Measurements from ENCODE around the gene CPS1.
A peak's percentile ranks its signal among the peaks of the same experiment; 100 is the strongest.

The CPS1 gene

GRCh38 chr2:210577263-210578071 is 21.1 kb downstream of the CPS1 start:
- no peaks in the 10 kb centered on the region for H3K79me2 ChIP-seq (ENCODE audit: insufficient read depth, low read length)
- no peaks in the 10 kb centered on the region for H3K9me3 ChIP-seq (ENCODE audit: low read length)
- no peaks in the 10 kb centered on the region for H3K27me3 ChIP-seq (ENCODE audit: insufficient read depth, low read length)
- no peaks in the 10 kb centered on the region for H3F3A ChIP-seq (ENCODE audit: insufficient read depth, low read length)
- H3K4me3 ChIP-seq (ENCODE audit: low read depth, low read length, poor library complexity, severe bottlenecking), result no peak overlapping the region
- H2AFZ ChIP-seq (ENCODE audit: low read length), result no peak overlapping the region
- no peak overlapping the region for H3K9ac ChIP-seq (ENCODE audit: low read length)
- H3K9me2 ChIP-seq (ENCODE audit: low read depth, low read length), result no peaks in the 10 kb centered on the region
- H4K20me1 ChIP-seq (ENCODE audit: insufficient read depth, low read length), result no peaks in the 10 kb centered on the region
- no peaks in the 10 kb centered on the region for H3K4me1 ChIP-seq (ENCODE audit: insufficient read depth, low read length, severe bottlenecking)
- no peak for TF ChIP-seq EZH2 (IDR thresholded peaks at IDR 0.05; ENCODE audit: borderline replicate concordance, low read length)
- TF ChIP-seq CTCF (IDR thresholded peaks at IDR 0.05; ENCODE audit: low read length), result peak; percentile 83
- no peak overlapping the region for H3K4me2 ChIP-seq (ENCODE audit: low read length)
- H3K27ac ChIP-seq (ENCODE audit: low read depth, low read length, poor library complexity, severe bottlenecking), result no peak overlapping the region
- H3K36me3 ChIP-seq (ENCODE audit: insufficient read depth, low read length), result no peaks in the 10 kb centered on the region

- no peak overlapping the region for H3K4me2 ChIP-seq (ENCODE audit: low read length)
- no peaks in the 10 kb centered on the region for H3F3A ChIP-seq (ENCODE audit: insufficient read depth, low read length)
- H3K36me3 ChIP-seq (ENCODE audit: insufficient read depth, low read length), result no peaks in the 10 kb centered on the region
- no peaks in the 10 kb centered on the region for H3K9me3 ChIP-seq (ENCODE audit: low read length)
- H3K4me1 ChIP-seq (ENCODE audit: insufficient read depth, low read length, severe bottlenecking), result no peaks in the 10 kb centered on the region
- H3K9ac ChIP-seq (ENCODE audit: low read length), result no peak overlapping the region
- no peaks in the 10 kb centered on the region for H3K9me2 ChIP-seq (ENCODE audit: low read depth, low read length)
- TF ChIP-seq EZH2 (IDR thresholded peaks at IDR 0.05; ENCODE audit: borderline replicate concordance, low read length) (no peak), CTCF (IDR thresholded peaks at IDR 0.05; ENCODE audit: low read length) (no peak)
- no peak overlapping the region for H3K4me3 ChIP-seq (ENCODE audit: low read depth, low read length, poor library complexity, severe bottlenecking)
- no peaks in the 10 kb centered on the region for H4K20me1 ChIP-seq (ENCODE audit: insufficient read depth, low read length)
- H3K27me3 ChIP-seq (ENCODE audit: insufficient read depth, low read length), result no peaks in the 10 kb centered on the region
- no peaks in the 10 kb centered on the region for H3K79me2 ChIP-seq (ENCODE audit: insufficient read depth, low read length)
- no peak overlapping the region for H3K27ac ChIP-seq (ENCODE audit: low read depth, low read length, poor library complexity, severe bottlenecking)
- H2AFZ ChIP-seq (ENCODE audit: low read length), result no peak overlapping the region
Observed at GRCh38 chr2:210584834-210585233, 28.4 kb downstream of the CPS1 start.

GRCh38 chr2:210586381-210586780 is 30.0 kb downstream of the CPS1 start:
- Histone ChIP-seq H3K9me2 (ENCODE audit: low read depth, low read length) (no peaks in the 10 kb centered on the region), H3K9ac (ENCODE audit: low read length) (no peak overlapping the region), H3K4me1 (ENCODE audit: insufficient read depth, low read length, severe bottlenecking) (no peaks in the 10 kb centered on the region), H3K4me3 (ENCODE audit: low read depth, low read length, poor library complexity, severe bottlenecking) (no peak overlapping the region), H3F3A (ENCODE audit: insufficient read depth, low read length) (no peaks in the 10 kb centered on the region), H3K4me2 (ENCODE audit: low read length) (no peak overlapping the region), H3K9me3 (ENCODE audit: low read length) (no peaks in the 10 kb centered on the region), H3K36me3 (ENCODE audit: insufficient read depth, low read length) (no peaks in the 10 kb centered on the region), H2AFZ (ENCODE audit: low read length) (no peak overlapping the region), H3K79me2 (ENCODE audit: insufficient read depth, low read length) (no peaks in the 10 kb centered on the region), H3K27me3 (ENCODE audit: insufficient read depth, low read length) (no peaks in the 10 kb centered on the region), H4K20me1 (ENCODE audit: insufficient read depth, low read length) (no peaks in the 10 kb centered on the region), H3K27ac (ENCODE audit: low read depth, low read length, poor library complexity, severe bottlenecking) (no peak overlapping the region)
- TF ChIP-seq EZH2 (IDR thresholded peaks at IDR 0.05; ENCODE audit: borderline replicate concordance, low read length) (no peak), CTCF (IDR thresholded peaks at IDR 0.05; ENCODE audit: low read length) (no peak)

Data from OCI-LY1 (cell line).